C4-2B (cell line): ENCODE data around the gene JARID2.

Experiments
- CTCF ChIP-seq: fragments of 450-650 bp; conservative IDR thresholded peaks from 2 replicates; pipeline ENCODE4 v1.5.1; 2017; ENCODE audit warnings: mild to moderate bottlenecking
- ZFX ChIP-seq: fragments of 450-650 bp; IDR thresholded peaks from 2 replicates; pipeline ENCODE4 v1.6.1; 2017

GRCh38 chr6:15395087-15395486 lies 149.2 kb downstream of the JARID2 start:
- TF ChIP-seq ZFX: no peak
- TF ChIP-seq CTCF: no peak
